SK-N-SH (cell line): ENCODE data around the gene SPOUT1.
"Not testable (repeated sequence)": the region's sequence is repeated elsewhere in the genome, so short reads cannot be mapped to it uniquely, and the experiment has no call there.

Experiments used
- RFX5 ChIP-seq: IDR thresholded peaks from 2 replicates; pipeline ENCODE4 v1.6.1; 2012; ENCODE audit warnings: mild to moderate bottlenecking, improper control_type of control experiment, low read length
- TF ChIP-seq, protein P1 (sequence below): IDR thresholded peaks from 2 replicates; pipeline ENCODE4; 2012
- TF ChIP-seq, protein P2 (sequence below): fragments of 200-600 bp; sonication (generic); IDR thresholded peaks from 2 replicates; pipeline ENCODE4 v1.6.1; 2017; ENCODE audit warnings: antibody characterized with exemption, mild to moderate bottlenecking, moderate library complexity

DNA sequence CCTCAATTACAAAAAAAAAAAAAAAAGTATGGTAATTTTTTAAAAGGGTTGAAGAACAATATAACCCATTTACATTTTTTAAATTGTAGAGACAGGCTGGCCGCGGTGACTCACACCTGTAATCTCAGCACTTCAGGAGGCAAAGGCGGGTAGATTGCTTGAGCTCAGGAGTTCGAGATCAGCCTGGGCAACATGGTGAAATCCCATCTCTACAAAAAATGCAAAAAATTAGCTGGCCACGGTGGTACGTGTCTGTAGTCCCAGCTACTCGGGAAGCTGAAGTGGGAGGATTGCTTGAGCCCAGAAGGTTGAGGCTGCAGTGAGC lies 41.3 kb upstream of the SPOUT1 start:
- TF ChIP-seq, protein P1, sequence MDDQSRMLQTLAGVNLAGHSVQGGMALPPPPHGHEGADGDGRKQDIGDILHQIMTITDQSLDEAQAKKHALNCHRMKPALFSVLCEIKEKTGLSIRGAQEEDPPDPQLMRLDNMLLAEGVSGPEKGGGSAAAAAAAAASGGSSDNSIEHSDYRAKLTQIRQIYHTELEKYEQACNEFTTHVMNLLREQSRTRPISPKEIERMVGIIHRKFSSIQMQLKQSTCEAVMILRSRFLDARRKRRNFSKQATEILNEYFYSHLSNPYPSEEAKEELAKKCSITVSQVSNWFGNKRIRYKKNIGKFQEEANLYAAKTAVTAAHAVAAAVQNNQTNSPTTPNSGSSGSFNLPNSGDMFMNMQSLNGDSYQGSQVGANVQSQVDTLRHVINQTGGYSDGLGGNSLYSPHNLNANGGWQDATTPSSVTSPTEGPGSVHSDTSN = not testable (repeated sequence)
- TF ChIP-seq, protein P2, sequence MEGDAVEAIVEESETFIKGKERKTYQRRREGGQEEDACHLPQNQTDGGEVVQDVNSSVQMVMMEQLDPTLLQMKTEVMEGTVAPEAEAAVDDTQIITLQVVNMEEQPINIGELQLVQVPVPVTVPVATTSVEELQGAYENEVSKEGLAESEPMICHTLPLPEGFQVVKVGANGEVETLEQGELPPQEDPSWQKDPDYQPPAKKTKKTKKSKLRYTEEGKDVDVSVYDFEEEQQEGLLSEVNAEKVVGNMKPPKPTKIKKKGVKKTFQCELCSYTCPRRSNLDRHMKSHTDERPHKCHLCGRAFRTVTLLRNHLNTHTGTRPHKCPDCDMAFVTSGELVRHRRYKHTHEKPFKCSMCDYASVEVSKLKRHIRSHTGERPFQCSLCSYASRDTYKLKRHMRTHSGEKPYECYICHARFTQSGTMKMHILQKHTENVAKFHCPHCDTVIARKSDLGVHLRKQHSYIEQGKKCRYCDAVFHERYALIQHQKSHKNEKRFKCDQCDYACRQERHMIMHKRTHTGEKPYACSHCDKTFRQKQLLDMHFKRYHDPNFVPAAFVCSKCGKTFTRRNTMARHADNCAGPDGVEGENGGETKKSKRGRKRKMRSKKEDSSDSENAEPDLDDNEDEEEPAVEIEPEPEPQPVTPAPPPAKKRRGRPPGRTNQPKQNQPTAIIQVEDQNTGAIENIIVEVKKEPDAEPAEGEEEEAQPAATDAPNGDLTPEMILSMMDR = not testable (repeated sequence)
- not testable (repeated sequence) for TF ChIP-seq RFX5
